OCI-LY7 (cell line): ENCODE measurements around the gene NME7. TPM values are rescaled to one million over a fixed set of nuclear protein-coding genes. Genes with fewer than 3 reads are reported as not detected.
"Not testable (repeated sequence)": the region's sequence is repeated elsewhere in the genome, so short reads cannot be mapped to it uniquely, and the experiment has no call there.

ENCODE experiments used
- BruUV-seq: library from RNA; stranded (reverse); fragments of 400-500 nt; replicated peaks from 2 replicates; lab custom pipeline; 2021; lab: Mats Ljungman, UMichigan
- CTCF ChIA-PET: fragments of 300-600 bp; sonication (Branson Sonifier 250); formaldehyde crosslinking; loops from one replicate; lab custom pipeline; 2022; ENCODE audit warnings: antibody characterized with exemption; ENCODE audit not compliant: unreplicated experiment; lab: Charles Lee
- POLR2A ChIA-PET: fragments of 300-600 bp; sonication (Branson Sonifier 250); formaldehyde crosslinking; loops from one replicate; lab custom pipeline; 2022; ENCODE audit warnings: antibody characterized with exemption; lab: Charles Lee
- DNase-seq: peaks from one replicate; pipeline ENCODE4 v3.0.0-alpha.2; 2015; ENCODE audit warnings: low spot score
- H2AFZ ChIP-seq: fragments of 200-600 bp; sonication (generic), shearing (Covaris generic); 2 replicates; pipeline ENCODE4 v1.6.1; 2014; ENCODE audit warnings: mild to moderate bottlenecking, antibody characterized with exemption, low read length, moderate library complexity
- H3K27ac ChIP-seq: fragments of 200-600 bp; sonication (generic); 2 replicates; pipeline ENCODE4 v1.5.1; 2014; ENCODE audit warnings: mixed run types, low read depth, mild to moderate bottlenecking, moderate library complexity, low read length, inconsistent platforms; ENCODE audit not compliant: poor library complexity, severe bottlenecking
- H3K36me3 ChIP-seq: fragments of 200-600 bp; sonication (generic); 2 replicates; pipeline ENCODE4 v1.6.1; 2014; ENCODE audit warnings: mild to moderate bottlenecking, antibody characterized with exemption, low read length, moderate library complexity, mixed read lengths; ENCODE audit not compliant: insufficient read depth
- H3K4me1 ChIP-seq: fragments of 200-600 bp; sonication (generic); 2 replicates; pipeline ENCODE4 v1.5.1; 2014; ENCODE audit warnings: mild to moderate bottlenecking, low read length; ENCODE audit not compliant: insufficient read depth, poor library complexity, severe bottlenecking
- H3K4me2 ChIP-seq: fragments of 200-600 bp; sonication (generic); 2 replicates; pipeline ENCODE4 v1.6.1; 2014; ENCODE audit warnings: mild to moderate bottlenecking, low read length
- H3K4me3 ChIP-seq: fragments of 200-600 bp; sonication (generic); 2 replicates; pipeline ENCODE4 v1.5.1; 2014; ENCODE audit warnings: mild to moderate bottlenecking, low read depth, low read length; ENCODE audit not compliant: poor library complexity, severe bottlenecking
- H3K79me2 ChIP-seq: fragments of 200-600 bp; sonication (generic); 2 replicates; pipeline ENCODE4 v1.6.1; 2016; ENCODE audit warnings: low read depth, mild to moderate bottlenecking, low read length, moderate library complexity, mixed read lengths; ENCODE audit not compliant: insufficient read depth
- H3K9me2 ChIP-seq: fragments of 200-600 bp; sonication (generic); 2 replicates; pipeline ENCODE4 v1.6.1; 2016; ENCODE audit warnings: mild to moderate bottlenecking, low read length, mixed read lengths; ENCODE audit not compliant: insufficient read depth
- H3K9me3 ChIP-seq: fragments of 200-600 bp; sonication (generic); 2 replicates; pipeline ENCODE4 v1.6.1; 2014; ENCODE audit warnings: mild to moderate bottlenecking, mixed run types, low read length, mixed read lengths
- H4K20me1 ChIP-seq: fragments of 200-600 bp; sonication (generic); 2 replicates; pipeline ENCODE4 v1.6.1; 2014; ENCODE audit warnings: mild to moderate bottlenecking, antibody characterized with exemption, low read length, moderate library complexity, mixed read lengths; ENCODE audit not compliant: insufficient read depth
- CTCF ChIP-seq: fragments of 200-600 bp; sonication (generic); conservative IDR thresholded peaks from 2 replicates; pipeline ENCODE4 v1.5.1; 2014; ENCODE audit warnings: mild to moderate bottlenecking, antibody characterized with exemption, low read length, moderate library complexity, mixed read lengths
- EZH2phosphoT487 ChIP-seq: fragments of 200-600 bp; sonication (generic); IDR thresholded peaks from 2 replicates; pipeline ENCODE4 v1.6.1; 2018; ENCODE audit warnings: low read depth, borderline replicate concordance, mild to moderate bottlenecking, mixed run types, antibody characterized with exemption, low read length, moderate library complexity, mixed read lengths
- intact Hi-C: fragments of 100-400 bp; cut with micrococcal nuclease; formaldehyde crosslinking; loops from one replicate; pipeline ENCODE4 v1.10.0; 2022; ENCODE audit not compliant: unreplicated experiment
- total RNA-seq, 2 experiments: library from RNA; depleted of rRNA in 1 of 2; stranded (reverse); fragments of >200 nt in 1 of 2; shearing (Covaris generic) in 1 of 2; gene quantifications; 2 replicates each; pipeline ENCODE4 v1.2.3, GENCODE V29; 2014 to 2022

NME7 gene
- total RNA-seq, 2 experiments from 2014 or later = 9.3 to 17.0 TPM

- ChIA-PET CTCF (no interaction called here), POLR2A (no interaction called here)
- no peak overlapping the region for H3K4me3 ChIP-seq
- no TSS peak for BruUV-seq
- intact Hi-C loops = loop anchor here (10.0 kb wide), 2 partner anchors 336 to 996 kb away; no protein-coding TSS in a partner anchor
- H3K79me2 ChIP-seq = no peaks in the 10 kb centered on the region
- no peaks in the 10 kb centered on the region for H3K9me2 ChIP-seq
- DNase-seq = no peak
- no peak overlapping the region for H3K4me2 ChIP-seq
- TF ChIP-seq CTCF (no peak), EZH2phosphoT487 (no peak)
- H2AFZ ChIP-seq = no peak overlapping the region
- H3K4me1 ChIP-seq = no peaks in the 10 kb centered on the region
- H3K36me3 ChIP-seq = no peaks in the 10 kb centered on the region
- no peaks in the 10 kb centered on the region for H3K9me3 ChIP-seq
- no peak overlapping the region for H3K27ac ChIP-seq
- H4K20me1 ChIP-seq = no peaks in the 10 kb centered on the region
These were observed 26.7 kb downstream of the NME7 start for GRCh38 chr1:169340882-169341281.

GRCh38 chr1:169339773-169340172, 27.8 kb downstream of the NME7 start:
- H3K36me3 ChIP-seq = no peaks in the 10 kb centered on the region
- ChIA-PET POLR2A (no interaction called here), CTCF (no interaction called here)
- H3K9me2 ChIP-seq = no peaks in the 10 kb centered on the region
- H3K4me1 ChIP-seq = no peaks in the 10 kb centered on the region
- no TSS peak for BruUV-seq
- no peak overlapping the region for H3K27ac ChIP-seq
- TF ChIP-seq CTCF = no peak
- no peak for TF ChIP-seq EZH2phosphoT487
- no peak overlapping the region for H2AFZ ChIP-seq
- H3K4me2 ChIP-seq = no peak overlapping the region
- intact Hi-C loops = loop anchor here (10.0 kb wide), 2 partner anchors 335 to 995 kb away; no protein-coding TSS in a partner anchor
- H3K9me3 ChIP-seq = no peaks in the 10 kb centered on the region
- no peak overlapping the region for H3K4me3 ChIP-seq
- no peak for DNase-seq
- no peaks in the 10 kb centered on the region for H4K20me1 ChIP-seq
- no peaks in the 10 kb centered on the region for H3K79me2 ChIP-seq

- H4K20me1 ChIP-seq = no peaks in the 10 kb centered on the region
- no peak overlapping the region for H3K27ac ChIP-seq
- H3K79me2 ChIP-seq = no peaks in the 10 kb centered on the region
- H3K9me3 ChIP-seq = no peaks in the 10 kb centered on the region
- no peak for DNase-seq
- TF ChIP-seq CTCF = no peak
- TF ChIP-seq EZH2phosphoT487 = no peak
- no peaks in the 10 kb centered on the region for H3K4me1 ChIP-seq
- CTCF ChIA-PET = no interaction called here
- intact Hi-C loops = no loop called here
- H3K36me3 ChIP-seq = no peaks in the 10 kb centered on the region
- no peak overlapping the region for H3K4me3 ChIP-seq
- H2AFZ ChIP-seq = no peak overlapping the region
- BruUV-seq = no TSS peak
- H3K9me2 ChIP-seq = no peaks in the 10 kb centered on the region
- POLR2A ChIA-PET = no interaction called here
- H3K4me2 ChIP-seq = no peak overlapping the region
These were observed 29.0 kb downstream of the NME7 start for GRCh38 chr1:169338617-169339016.

GRCh38 chr1:169336947-169337715, 30.5 kb downstream of the NME7 start:
- not testable (repeated sequence) for DNase-seq

More at GRCh38 chr1:169336947-169337715, 30.5 kb downstream of the NME7 start:
- CTCF ChIA-PET, intact Hi-C loops, POLR2A ChIA-PET, H4K20me1 ChIP-seq, H3K4me2 ChIP-seq, H3K79me2 ChIP-seq, H3K27ac ChIP-seq, H3K36me3 ChIP-seq, H3K9me2 ChIP-seq, H3K4me1 ChIP-seq, H2AFZ ChIP-seq, H3K4me3 ChIP-seq, BruUV-seq, H3K9me3 ChIP-seq: not testable (repeated sequence)
